ENCODE results near the gene HYKK. TPM values are rescaled to one million over a fixed set of nuclear protein-coding genes. Genes with fewer than 3 reads are reported as not detected.
A peak's percentile ranks its signal among the peaks of the same experiment; 100 is the strongest.
"Not testable (repeated sequence)": the region's sequence is repeated elsewhere in the genome, so short reads cannot be mapped to it uniquely, and the experiment has no call there.

Gene HYKK
- total RNA-seq, 2 experiments from 2014 or later: 2.5 to 4.2 TPM

GRCh38 chr15:78540871-78541743 is 33.7 kb downstream of the HYKK start:
- Mint-ChIP-seq H3K27ac (peak overlapping the region; percentile 97), H3K27me3 (no peaks in the 10 kb centered on the region), H3K4me3 (peak overlapping the region; percentile 91), H3K4me1 (peaks cover 27% of the 10 kb centered on the region), H3K36me3 (ENCODE audit: low read depth) (peaks cover 41% of the 10 kb centered on the region), H3K9me3 (ENCODE audit: low read depth) (no peaks in the 10 kb centered on the region)
- ATAC-seq: peak; percentile 20
- peak; percentile 42 for DNase-seq
- intact Hi-C loops (cut with DNase I, micrococcal nuclease): loop anchor here (1.0 to 2.0 kb wide), 9 partner anchors 24 to 1612 kb away; partner anchors contain the start of genes HYKK (in 2 of the 2), IREB2 (in 2 of the 2), CHRNA5 (in 1 of the 2) and FAH (in 1 of the 2)
- ChIA-PET POLR2A (interaction anchor here (0.7 to 1.7 kb wide), 4 partner anchors 24 to 103 kb away, joined by 5 to 12 read pairs (median 6); partner anchors contain the start of genes CHRNA5 and IREB2), CTCF (interaction anchor here (1.1 to 1.5 kb wide), 3 partner anchors 8 to 103 kb away, joined by 4 to 8 read pairs (median 5); partner anchors contain the start of gene IREB2)

DNA sequence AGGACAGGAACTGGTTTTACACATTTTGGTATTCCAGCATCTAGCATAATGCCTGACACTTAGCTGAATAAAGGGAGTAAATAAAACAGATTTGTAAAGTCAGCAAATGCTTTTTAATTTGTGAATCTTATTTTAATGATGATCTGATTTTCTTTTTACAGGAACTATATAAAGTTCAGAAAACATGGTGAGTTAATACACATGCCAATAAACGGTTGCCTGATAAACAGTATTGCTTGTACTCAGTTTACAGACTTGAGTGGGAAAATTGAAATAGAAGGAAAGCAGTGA is 34.3 kb downstream of the HYKK start:
- no peak for DNase-seq
- intact Hi-C loops (cut with DNase I, micrococcal nuclease): loop anchor here in 1 of 2 experiments (1.0 to 2.0 kb wide), 3 partner anchors 24 to 1611 kb away; partner anchors contain the start of genes CHRNA5, FAH and TBC1D2B
- Mint-ChIP-seq H3K27me3 (no peaks in the 10 kb centered on the region), H3K9me3 (ENCODE audit: low read depth) (no peaks in the 10 kb centered on the region), H3K4me1 (peaks cover 27% of the 10 kb centered on the region), H3K36me3 (ENCODE audit: low read depth) (peaks cover 46% of the 10 kb centered on the region), H3K4me3 (peak overlapping the region; percentile 91), H3K27ac (peak overlapping the region; percentile 97)
- ChIA-PET POLR2A (interaction anchor here (1.3 kb wide), 1 partner anchor 104 kb away, joined by 7 read pairs; the partner anchor contains the start of gene IREB2), CTCF (interaction anchor here (0.9 kb wide), 1 partner anchor 119 kb away, joined by 3 read pairs; no protein-coding TSS in a partner anchor)
- ATAC-seq: no peak

DNA sequence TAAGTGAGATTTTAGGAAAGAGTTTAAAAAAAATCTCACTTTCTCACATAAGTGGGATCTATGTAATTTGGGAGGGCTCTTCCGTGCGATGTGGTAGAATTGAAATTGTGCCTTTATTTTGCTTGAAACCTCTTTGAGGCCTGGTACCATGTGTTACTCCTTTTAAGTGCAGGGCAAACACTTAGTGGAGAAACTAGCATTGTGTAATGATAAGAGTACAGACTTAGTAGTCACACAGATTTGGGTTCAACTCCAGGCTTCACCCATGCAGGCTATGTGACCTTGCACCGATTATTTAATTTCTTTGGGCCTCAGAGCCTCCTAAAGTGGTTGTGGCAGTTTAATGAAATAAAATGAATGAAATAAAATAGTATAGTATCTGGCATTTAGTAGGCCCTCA is 35.3 kb downstream of the HYKK start:
- intact Hi-C loops (cut with DNase I, micrococcal nuclease): no loop called here
- ChIA-PET POLR2A (interaction anchor here (1.2 to 1.3 kb wide), 2 partner anchors 8 to 105 kb away, joined by 3 to 7 read pairs; partner anchors contain the start of gene IREB2), CTCF (interaction anchor here (0.9 kb wide), 1 partner anchor 120 kb away, joined by 3 read pairs; no protein-coding TSS in a partner anchor)
- no peak for ATAC-seq
- Mint-ChIP-seq H3K9me3 (ENCODE audit: low read depth) (no peaks in the 10 kb centered on the region), H3K27ac (peak overlapping the region; percentile 97), H3K4me3 (peak overlapping the region; percentile 91), H3K36me3 (ENCODE audit: low read depth) (peaks cover 50% of the 10 kb centered on the region), H3K4me1 (peaks cover 27% of the 10 kb centered on the region), H3K27me3 (no peaks in the 10 kb centered on the region)
- no peak for DNase-seq

DNA sequence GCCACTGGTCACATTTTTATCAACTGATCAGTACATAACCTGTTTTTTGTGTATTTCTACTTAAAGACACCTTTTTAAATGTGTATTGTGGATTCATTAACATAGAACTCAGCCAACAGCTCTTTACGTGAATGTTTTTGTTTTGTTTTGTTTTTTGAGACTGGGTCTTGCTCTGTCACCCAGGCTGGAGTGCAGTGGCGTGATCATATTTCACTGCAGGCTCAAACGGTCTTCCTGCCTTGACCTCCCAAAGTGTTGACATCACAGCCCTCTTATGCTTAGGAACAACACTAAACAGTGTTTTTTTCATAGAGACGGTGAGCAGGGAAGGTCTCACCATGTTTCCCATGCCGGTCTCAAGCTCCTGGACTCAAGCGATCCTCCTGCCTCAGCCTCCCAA is 42.8 kb downstream of the HYKK start:
- intact Hi-C loops (cut with DNase I, micrococcal nuclease): no loop called here
- Mint-ChIP-seq H3K4me1 (no peaks in the 10 kb centered on the region), H3K27ac (no peak overlapping the region), H3K27me3 (no peaks in the 10 kb centered on the region), H3K36me3 (ENCODE audit: low read depth) (peaks cover 36% of the 10 kb centered on the region), H3K4me3 (no peak overlapping the region), H3K9me3 (ENCODE audit: low read depth) (no peaks in the 10 kb centered on the region)
- ChIA-PET POLR2A (interaction anchor here (0.6 kb wide), 1 partner anchor 480 kb away, joined by 3 read pairs; no protein-coding TSS in a partner anchor), CTCF (interaction anchor here (2.0 kb wide), 1 partner anchor 10 kb away, joined by 5 read pairs; the partner anchor contains the start of gene PSMA4)
- ATAC-seq (no peak), DNase-seq (no peak)

GRCh38 chr15:78550815-78551214 is 43.4 kb downstream of the HYKK start:
- no peaks in the 10 kb centered on the region for H3K4me1 Mint-ChIP-seq
- ATAC-seq: no peak
- H3K9me3 Mint-ChIP-seq (ENCODE audit: low read depth): no peaks in the 10 kb centered on the region
- peaks cover 30% of the 10 kb centered on the region for H3K36me3 Mint-ChIP-seq (ENCODE audit: low read depth)
- CTCF ChIA-PET: no interaction called here
- no peak overlapping the region for H3K27ac Mint-ChIP-seq
- intact Hi-C loops (cut with DNase I, micrococcal nuclease): no loop called here
- POLR2A ChIA-PET: interaction anchor here (0.6 to 0.9 kb wide), 2 partner anchors 8 to 399 kb away, joined by 3 read pairs; no protein-coding TSS in a partner anchor
- no peaks in the 10 kb centered on the region for H3K27me3 Mint-ChIP-seq
- H3K4me3 Mint-ChIP-seq: no peak overlapping the region
- no peak for DNase-seq

GRCh38 chr15:78551902-78552301 is 44.5 kb downstream of the HYKK start:
- Mint-ChIP-seq H3K36me3 (ENCODE audit: low read depth) (peaks cover 21% of the 10 kb centered on the region), H3K27ac (no peak overlapping the region), H3K9me3 (ENCODE audit: low read depth) (no peaks in the 10 kb centered on the region), H3K4me1 (no peaks in the 10 kb centered on the region), H3K27me3 (no peaks in the 10 kb centered on the region), H3K4me3 (no peak overlapping the region)
- CTCF ChIA-PET: interaction anchor here (0.7 to 1.1 kb wide), 2 partner anchors 21 to 28 kb away, joined by 3 to 4 read pairs; no protein-coding TSS in a partner anchor
- intact Hi-C loops (cut with DNase I, micrococcal nuclease): no loop called here
- POLR2A ChIA-PET: no interaction called here
- no peak for ATAC-seq
- no peak for DNase-seq

GRCh38 chr15:78552597-78552996 is 45.2 kb downstream of the HYKK start:
- Mint-ChIP-seq H3K4me1 (no peaks in the 10 kb centered on the region), H3K9me3 (ENCODE audit: low read depth) (no peaks in the 10 kb centered on the region), H3K27me3 (peaks cover 2% of the 10 kb centered on the region), H3K36me3 (ENCODE audit: low read depth) (peaks cover 19% of the 10 kb centered on the region), H3K27ac (no peak overlapping the region), H3K4me3 (no peak overlapping the region)
- intact Hi-C loops (cut with DNase I, micrococcal nuclease): no loop called here
- CTCF ChIA-PET: interaction anchor here (1.1 kb wide), 2 partner anchors 14 to 28 kb away, joined by 3 to 4 read pairs; no protein-coding TSS in a partner anchor
- ATAC-seq: no peak
- no peak for DNase-seq
- POLR2A ChIA-PET: no interaction called here

GRCh38 chr15:78560201-78560600 is 52.8 kb downstream of the HYKK start:
- H3K36me3 Mint-ChIP-seq (ENCODE audit: low read depth); H3K27ac Mint-ChIP-seq; H3K9me3 Mint-ChIP-seq (ENCODE audit: low read depth); POLR2A ChIA-PET; H3K4me1 Mint-ChIP-seq; ATAC-seq; intact Hi-C loops (cut with DNase I, micrococcal nuclease); DNase-seq; H3K27me3 Mint-ChIP-seq; H3K4me3 Mint-ChIP-seq: not testable (repeated sequence)
- CTCF ChIA-PET: interaction anchor here (1.0 kb wide), 1 partner anchor 15 kb away, joined by 3 read pairs; no protein-coding TSS in a partner anchor

DNA sequence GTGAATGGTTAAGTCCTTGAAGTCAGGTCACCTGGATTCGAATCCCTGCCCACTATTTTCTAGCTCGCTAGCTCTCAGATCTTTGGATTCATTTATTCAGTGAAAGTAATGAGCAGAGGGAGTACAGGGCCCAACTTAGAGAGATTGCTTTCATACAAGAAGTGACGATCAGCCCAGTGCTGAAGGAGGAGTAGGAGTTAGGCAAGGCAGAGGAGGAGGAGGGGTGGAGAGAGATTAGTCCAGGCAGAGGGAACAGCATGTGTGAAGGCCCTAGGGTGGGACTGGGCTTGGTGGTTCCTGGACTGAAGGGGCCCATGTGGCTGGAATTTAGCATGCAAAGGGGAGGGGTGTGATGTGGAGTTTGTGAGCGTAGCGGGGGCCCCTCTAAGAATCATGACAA is 54.1 kb downstream of the HYKK start:
- Mint-ChIP-seq H3K27ac (no peak overlapping the region), H3K9me3 (ENCODE audit: low read depth) (no peaks in the 10 kb centered on the region), H3K4me3 (no peak overlapping the region), H3K4me1 (peaks cover 13% of the 10 kb centered on the region), H3K27me3 (peaks cover 7% of the 10 kb centered on the region), H3K36me3 (ENCODE audit: low read depth) (no peaks in the 10 kb centered on the region)
- ChIA-PET POLR2A (no interaction called here), CTCF (no interaction called here)
- no peak for ATAC-seq
- intact Hi-C loops (cut with DNase I, micrococcal nuclease): no loop called here
- no peak for DNase-seq

- ATAC-seq: no peak
- Mint-ChIP-seq H3K27me3 (peaks cover 15% of the 10 kb centered on the region), H3K4me3 (no peak overlapping the region), H3K9me3 (ENCODE audit: low read depth) (no peaks in the 10 kb centered on the region), H3K27ac (no peak overlapping the region), H3K4me1 (peaks cover 22% of the 10 kb centered on the region), H3K36me3 (ENCODE audit: low read depth) (no peaks in the 10 kb centered on the region)
- ChIA-PET CTCF (interaction anchor here (0.6 kb wide), 1 partner anchor 251 kb away, joined by 3 read pairs; no protein-coding TSS in a partner anchor), POLR2A (interaction anchor here (0.6 kb wide), 1 partner anchor 18 kb away, joined by 7 read pairs; no protein-coding TSS in a partner anchor)
- intact Hi-C loops (cut with DNase I, micrococcal nuclease): no loop called here
- no peak for DNase-seq
Measured at GRCh38 chr15:78563092-78563491, 55.7 kb downstream of the HYKK start.

DNA sequence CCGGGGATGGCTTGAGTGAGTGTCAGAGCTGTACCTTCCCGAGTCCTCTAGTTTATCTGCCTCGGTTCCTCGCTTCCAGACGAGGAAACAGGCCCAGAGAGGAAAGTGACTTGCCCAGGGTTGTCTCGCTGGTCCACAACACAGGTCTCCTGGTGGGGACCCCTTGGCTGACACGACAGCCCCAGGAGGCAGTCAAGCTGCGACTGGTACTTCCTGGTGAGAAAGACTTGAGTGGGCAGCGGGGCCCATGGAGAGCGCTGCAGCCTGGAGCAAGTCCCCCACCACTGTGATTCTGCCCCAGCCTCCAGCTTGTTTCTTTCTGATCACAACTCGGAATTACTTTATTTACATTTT is 57.3 kb downstream of the HYKK start:
- ATAC-seq: no peak
- Mint-ChIP-seq H3K4me3 (peak overlapping the region; percentile 77), H3K27ac (peak overlapping the region; percentile 24), H3K27me3 (peaks cover 15% of the 10 kb centered on the region), H3K36me3 (ENCODE audit: low read depth) (no peaks in the 10 kb centered on the region), H3K4me1 (peaks cover 26% of the 10 kb centered on the region), H3K9me3 (ENCODE audit: low read depth) (no peaks in the 10 kb centered on the region)
- no peak for DNase-seq
- intact Hi-C loops (cut with DNase I, micrococcal nuclease): loop anchor here in 1 of 2 experiments (1.0 to 2.0 kb wide), 4 partner anchors 23 to 126 kb away; partner anchors contain the start of genes HYKK and IREB2
- CTCF ChIA-PET: interaction anchor here (1.0 to 1.8 kb wide), 2 partner anchors 11 to 19 kb away, joined by 3 to 15 read pairs; no protein-coding TSS in a partner anchor
- POLR2A ChIA-PET: interaction anchor here (0.6 to 1.1 kb wide), 2 partner anchors 20 to 24 kb away, joined by 4 to 5 read pairs; partner anchors contain the start of gene PSMA4
